ENCODE data around the gene ARHGAP19.

DNA sequence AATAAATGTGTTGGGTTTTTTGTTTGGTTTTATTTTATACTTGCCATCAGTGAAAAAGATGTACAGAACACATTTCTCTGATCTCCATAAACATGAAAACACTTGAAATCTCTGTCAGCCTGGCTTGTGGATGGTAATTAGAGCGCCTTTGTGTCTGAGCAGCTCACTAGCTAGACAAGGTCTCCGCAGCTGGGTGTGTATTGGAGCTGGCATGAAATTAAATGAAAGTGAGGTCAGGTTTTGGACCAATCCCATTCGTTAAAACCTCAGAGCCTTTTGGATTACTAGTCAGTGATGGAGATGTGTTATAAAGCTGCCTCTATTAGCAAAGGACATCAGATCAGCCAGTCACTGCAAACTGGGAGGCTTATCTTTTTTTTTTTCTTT is 29.4 kb upstream of the ARHGAP19 start:
- TF ChIP-seq POLR2A (IDR thresholded peaks at IDR 0.05; ENCODE audit: low read length), result peak; percentile 5
- no peak for TF ChIP-seq GATA1 (IDR thresholded peaks at IDR 0.05; ENCODE audit: low read depth, low read length)
